Fibroblast of upper back skin (primary cell): ENCODE results near the gene NPY1R.
A peak's percentile ranks its signal among the peaks of the same experiment; 100 is the strongest.

Experiments used
- DNase-seq: peaks from one replicate; pipeline ENCODE4 v3.0.0-alpha.2; 2013

The NPY1R gene

DNA sequence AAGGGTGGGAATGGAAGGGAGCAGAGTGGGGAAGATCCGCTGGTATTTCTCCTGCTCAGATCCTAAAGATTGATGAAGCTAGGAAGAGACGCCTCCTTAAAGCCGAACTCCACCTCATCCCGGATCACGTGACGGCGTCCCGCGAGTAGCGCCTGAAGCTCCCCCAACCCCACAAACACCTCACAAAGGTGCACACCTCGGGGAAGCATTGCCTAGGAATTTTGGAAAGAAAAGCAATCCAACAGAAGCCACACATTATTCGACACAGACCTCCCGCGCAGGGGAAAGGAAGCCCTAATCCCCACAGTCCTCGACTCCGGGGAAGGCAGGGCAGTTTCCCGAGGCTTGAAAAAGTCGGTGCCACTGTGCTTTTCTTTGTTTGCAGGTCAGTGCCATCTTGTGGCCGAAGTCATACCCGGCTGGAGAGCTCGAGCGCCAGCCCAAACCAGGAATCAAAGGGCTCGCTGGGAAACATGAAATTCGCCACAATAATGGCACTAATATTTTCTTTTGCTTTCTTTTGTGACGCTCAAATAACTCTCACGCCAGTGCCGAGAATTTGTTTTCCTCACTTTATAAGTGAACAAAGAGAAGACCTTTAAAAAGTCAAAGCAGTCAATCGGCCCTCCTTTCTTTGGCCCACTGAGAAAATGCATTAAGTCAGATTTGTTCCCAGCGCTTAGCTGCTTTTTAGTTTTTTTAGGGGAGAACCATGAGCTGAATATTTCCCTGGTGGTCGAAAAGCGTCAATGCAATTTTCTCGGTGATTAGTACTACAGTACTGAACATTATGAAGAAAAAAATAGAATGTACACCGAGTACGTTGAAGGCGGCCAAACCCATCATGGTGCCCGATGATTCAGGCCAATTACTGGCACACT, at the start of gene NPY1R:
NPY1R (minus strand) TSS at position 71 of the 881 bp plus-strand sequence. CDS start 6,042 bp downstream, outside the sequence.
- DNase-seq, result peak; percentile 76

GRCh38 chr4:163380703-163381102, 48.3 kb upstream of the NPY1R start:
- DNase-seq, result no peak

GRCh38 chr4:163378661-163379060, 46.3 kb upstream of the NPY1R start:
- no peak for DNase-seq

- no peak for DNase-seq
Measured at GRCh38 chr4:163372029-163372428, 39.6 kb upstream of the NPY1R start.

DNA sequence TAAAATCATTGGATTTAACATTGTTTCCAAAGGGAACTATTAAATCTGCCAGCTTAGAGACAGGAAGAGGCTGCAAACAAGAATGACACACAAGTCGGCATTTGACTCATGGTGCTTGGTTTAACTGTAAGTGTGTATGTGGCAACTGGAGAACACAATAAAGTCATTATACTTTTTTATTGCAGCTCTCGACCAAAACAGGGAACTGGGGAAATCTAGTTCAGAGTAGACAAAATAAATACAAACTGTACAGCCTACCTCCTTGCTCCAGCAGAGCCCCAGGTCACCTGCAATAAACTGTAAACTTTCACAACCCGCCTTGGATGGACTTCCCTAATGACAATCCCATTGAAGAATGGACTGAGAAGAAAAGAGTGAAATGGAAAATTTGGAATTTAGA, 35.3 kb upstream of the NPY1R start:
- DNase-seq, result no peak

DNA sequence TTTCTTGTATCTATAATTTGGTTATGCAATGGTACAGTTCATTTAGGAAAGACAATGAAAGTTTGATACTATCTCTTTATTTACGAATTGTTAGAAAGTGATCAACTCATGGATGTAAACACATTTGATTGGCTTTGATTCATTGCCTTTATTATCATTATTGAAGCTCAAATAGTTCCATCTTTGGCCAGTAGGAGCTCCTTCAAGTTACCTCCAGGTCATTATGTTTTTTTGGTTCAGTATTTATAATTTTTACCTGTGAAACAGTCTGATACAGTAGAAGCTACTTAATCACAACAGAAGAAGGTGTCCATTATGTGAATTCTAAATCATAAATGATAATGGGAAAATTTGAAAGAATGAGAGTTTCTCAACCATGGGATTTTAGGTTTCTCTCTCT, 23.7 kb upstream of the NPY1R start:
- DNase-seq, result no peak

DNA sequence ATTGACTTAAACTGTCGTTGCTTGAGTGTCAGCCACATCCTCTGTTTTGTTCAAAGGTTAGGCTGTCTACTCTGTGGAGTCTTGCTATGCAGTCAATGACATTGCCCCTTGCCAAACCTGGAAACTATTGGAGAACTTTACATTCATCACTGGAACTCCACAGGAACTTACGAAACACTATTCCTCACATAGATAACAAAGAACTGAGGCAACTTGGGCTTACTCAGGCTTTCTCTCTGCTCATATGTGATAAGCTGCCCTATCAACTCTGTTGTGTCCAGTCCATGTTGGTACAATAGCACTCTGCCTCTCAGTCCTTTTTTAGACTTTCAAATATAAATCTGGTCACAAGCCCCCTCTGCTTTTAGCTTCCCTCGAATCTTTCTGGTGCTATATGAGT, 20.7 kb upstream of the NPY1R start:
- DNase-seq, result no peak

GRCh38 chr4:163350672-163351071, 18.3 kb upstream of the NPY1R start:
- DNase-seq, result no peak

- DNase-seq, result no peak
Measured at GRCh38 chr4:163344147-163345125, 12.0 kb upstream of the NPY1R start.

DNA sequence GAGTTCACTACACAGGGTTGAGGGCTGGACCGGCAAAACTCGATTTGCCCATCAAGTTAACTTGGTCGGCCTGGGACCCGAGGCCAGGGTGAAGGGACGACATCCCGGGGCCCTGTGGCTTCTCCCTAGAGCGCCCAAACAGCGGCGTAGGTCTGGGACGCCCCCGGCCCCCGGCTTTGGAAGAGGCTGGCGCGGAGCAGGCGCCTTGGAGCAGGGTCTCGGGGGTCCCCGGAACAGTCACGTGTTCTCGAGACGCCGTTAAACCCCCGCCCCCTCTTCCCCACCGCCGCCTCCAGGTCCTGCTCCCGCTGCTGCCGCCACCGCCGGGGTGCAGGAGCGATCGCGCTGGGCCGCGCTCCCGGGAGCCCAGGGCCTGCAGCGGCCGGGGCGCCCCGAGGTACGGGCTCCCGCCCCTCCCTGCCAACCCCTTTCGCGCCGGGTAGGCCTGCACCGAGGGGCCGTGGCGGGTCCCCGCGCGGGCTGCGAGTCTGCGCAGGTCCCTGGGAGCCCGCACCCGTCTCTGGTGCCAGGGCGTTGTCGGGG, 11.3 kb upstream of the NPY1R start, which contains the start of gene NPY5R:
NPY5R (plus strand) TSS at position 289 of the 543 bp plus-strand sequence. CDS start 6,382 bp downstream, outside the sequence.
- no peak for DNase-seq

- DNase-seq, result no peak
Measured at GRCh38 chr4:163335384-163335783, 3.0 kb upstream of the NPY1R start.

- peak; percentile 6 for DNase-seq
Measured at GRCh38 chr4:163331629-163332376, 593 bp downstream of the NPY1R start.

DNA sequence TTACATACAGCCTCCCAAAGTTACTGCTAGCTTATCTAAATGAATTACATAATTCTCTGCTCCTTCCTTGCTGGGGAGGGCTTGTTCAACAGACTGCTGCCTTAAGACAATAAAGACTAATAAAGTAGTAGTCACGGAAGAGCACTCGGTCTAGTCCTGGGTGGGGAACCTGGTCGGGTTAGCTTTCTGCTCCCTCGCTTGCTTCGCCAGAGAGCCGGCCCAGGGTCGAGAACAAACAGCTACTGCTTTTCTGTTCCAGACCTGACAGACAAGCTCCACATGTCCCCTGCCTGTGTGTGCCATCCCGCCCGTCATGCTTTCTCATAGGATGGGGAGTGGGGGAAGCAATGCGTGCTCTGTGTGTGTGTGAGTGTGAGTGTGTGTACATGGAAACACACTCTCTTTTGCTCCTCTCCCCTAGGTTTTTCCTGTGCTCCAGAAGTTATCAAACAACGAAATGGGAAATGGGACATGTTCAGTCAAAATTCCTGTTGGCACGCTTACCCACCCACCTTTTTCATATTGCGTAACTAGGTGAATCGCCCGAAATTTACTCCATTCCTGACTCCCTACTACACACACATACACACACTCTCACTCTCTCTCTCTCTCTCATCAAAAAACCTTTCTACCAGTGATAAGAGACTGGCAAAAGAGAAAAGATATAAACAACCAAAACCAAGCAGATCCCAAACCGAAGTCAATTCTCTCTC, 1.3 kb downstream of the NPY1R start:
- no peak for DNase-seq

DNA sequence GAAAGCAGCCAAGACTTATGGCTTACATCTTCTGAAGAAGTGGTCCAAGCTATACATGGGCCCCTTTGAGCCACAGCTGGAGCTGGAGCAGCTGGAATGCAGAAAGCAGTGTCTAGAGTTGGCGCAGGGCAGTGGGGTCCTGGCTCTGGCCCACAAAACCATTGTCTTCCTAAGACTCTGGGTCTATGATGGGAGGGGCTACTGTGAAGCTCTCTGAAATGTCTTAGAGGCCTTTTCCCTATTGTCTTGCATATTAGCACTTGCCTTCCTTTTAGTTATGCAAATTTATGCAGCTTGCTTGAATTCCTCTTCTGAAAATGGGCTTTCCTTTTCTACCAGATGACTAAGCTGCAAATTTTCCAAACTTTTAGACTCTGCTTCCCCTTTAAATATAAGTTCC, 15.3 kb downstream of the NPY1R start:
- DNase-seq, result no peak

- DNase-seq, result no peak
Measured at GRCh38 chr4:163309466-163309865, 22.9 kb downstream of the NPY1R start.

DNA sequence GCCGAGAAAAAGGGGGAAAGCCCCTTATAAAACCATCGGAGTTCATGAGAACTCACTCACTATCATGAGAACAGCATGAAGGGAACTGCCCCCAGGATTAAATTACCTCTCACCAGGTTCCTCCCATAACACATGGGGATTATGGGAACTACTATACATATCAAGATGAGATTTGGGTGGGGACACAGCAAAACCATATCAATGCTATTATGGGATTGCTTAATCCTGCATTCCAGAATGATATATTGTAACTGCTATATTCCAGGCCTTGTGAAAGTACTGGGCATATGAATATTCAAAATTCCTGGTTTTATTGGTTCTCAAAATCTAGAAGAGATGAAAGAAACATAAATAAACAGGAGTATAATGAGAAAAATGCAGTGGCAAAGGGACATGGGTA, 29.3 kb downstream of the NPY1R start:
- no peak for DNase-seq

- DNase-seq, result no peak
Measured at GRCh38 chr4:163300445-163300844, 32.0 kb downstream of the NPY1R start.

DNA sequence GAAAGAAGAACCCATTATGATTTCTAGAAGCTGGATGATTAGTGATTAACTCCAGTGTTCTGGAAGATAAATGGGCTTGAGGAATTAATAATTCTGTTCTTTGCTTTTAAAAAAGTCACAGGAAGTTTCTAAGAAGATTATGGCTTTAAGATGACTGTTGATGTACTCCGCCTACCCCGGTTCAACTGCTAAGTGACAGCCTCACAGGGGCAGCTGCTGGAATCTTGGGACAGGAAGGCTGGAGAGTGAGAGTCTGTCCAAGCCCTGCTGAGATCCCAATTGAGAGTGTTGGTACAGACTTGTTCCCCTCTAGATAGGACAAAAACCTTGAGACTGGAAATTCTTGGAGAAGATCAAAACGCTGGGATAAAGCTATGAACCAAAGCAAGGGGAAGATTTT, 37.3 kb downstream of the NPY1R start:
- DNase-seq, result no peak

DNA sequence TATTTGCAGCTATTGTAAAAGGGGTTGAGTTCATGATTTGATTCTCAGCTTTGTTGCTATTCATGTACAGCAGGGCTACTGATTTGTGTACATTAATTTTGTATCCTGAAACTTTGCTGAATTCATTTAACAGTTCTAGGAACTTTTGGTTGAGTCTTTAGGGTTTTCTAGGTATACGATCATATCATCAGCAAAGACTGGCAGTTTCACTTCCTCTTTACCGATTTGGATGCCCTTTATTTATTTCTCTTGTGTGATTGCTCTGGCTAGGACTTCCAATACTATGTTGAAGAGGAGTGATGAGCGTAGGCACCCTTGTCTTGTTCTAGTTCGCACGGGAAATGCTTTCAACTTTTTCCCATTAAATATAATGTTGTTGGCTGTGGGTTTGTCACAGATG, 48.1 kb downstream of the NPY1R start:
- no peak for DNase-seq

DNA sequence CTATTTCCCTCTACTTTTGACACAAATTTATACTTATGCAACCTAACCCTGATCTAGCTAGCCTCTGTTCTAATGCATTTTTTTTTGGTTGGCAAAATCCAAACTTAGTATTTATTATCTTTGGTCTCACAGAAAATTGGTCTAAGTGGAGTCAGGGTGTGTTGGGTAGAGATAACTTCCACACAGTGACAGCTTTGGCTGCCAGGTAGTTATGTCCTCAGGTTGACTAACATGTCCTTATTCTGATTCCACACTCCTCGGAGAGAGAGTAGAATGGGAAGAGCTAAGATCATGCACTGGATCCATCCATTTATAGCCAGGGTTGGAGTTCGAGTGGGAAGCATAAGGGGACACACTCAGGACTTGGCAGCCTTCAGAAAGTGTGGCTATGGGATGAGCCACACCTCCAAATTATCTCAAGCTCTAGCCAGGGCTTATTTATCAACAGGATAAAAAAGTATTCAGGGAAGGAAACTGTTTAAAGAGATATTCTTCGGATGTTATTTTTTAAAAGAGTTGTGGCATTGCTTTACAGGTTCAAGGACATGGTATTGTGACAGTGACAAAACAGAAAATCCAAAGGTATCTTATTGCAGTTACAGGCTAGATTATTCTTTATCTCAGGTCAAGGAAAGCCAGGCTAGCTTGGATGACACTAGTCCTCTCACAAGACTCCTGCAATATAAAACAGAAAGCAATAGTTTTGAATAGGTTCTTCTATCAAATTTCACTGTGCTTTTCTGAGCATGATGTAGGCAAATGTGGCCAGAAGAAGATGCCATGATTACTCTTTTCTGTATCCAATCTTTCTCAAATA, 51.5 kb downstream of the NPY1R start:
- DNase-seq, result no peak

DNA sequence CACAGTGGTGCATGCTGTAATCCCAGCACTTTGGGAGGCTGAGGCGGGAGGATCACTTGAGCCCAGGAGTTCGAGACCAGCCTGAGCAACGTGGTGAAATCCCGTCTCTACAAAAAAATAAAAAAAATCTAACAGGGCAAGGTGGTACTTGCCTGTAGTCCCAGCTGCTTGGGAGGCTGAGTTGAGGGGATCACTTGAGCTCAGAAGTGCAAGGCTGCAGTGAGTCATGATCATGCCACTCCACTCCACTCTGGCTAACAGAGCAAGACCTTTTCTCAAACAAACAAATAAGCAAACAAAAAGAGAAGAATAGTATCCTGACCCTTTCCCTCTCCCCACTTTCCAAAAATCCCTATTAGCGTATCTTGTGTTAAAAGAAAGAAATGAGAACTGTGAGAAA, 52.7 kb downstream of the NPY1R start:
- DNase-seq, result no peak
